Natural killer cell (primary cell): Measurements from ENCODE around the gene USP36. TPM values are rescaled to one million over a fixed set of nuclear protein-coding genes. Genes with fewer than 3 reads are reported as not detected.
A peak's percentile ranks its signal among the peaks of the same experiment; 100 is the strongest.

Experiments used
- ATAC-seq, 3 donors: fragments of 150-1000 bp in 2 of 3; fragments of 200-7000 bp in 1 of 3; cut with Tn5 transposase; 1 replicate in 1 of 3; 2 replicates in 2 of 3; pipeline ENCODE4 v1.10.0; 2021; ENCODE audit warnings: mild to moderate bottlenecking in 2 of 3, moderate library complexity in 2 of 3
- DNase-seq, 2 donors: peaks; one replicate each; pipeline versions ENCODE4 v3.0.0 to v3.0.0-alpha.2; 2013 to 2021; ENCODE audit warnings: mixed read lengths in 1 of 2
- H3K27ac ChIP-seq: one replicate; pipeline ENCODE4 v1.5.1; 2013; ENCODE audit warnings: mild to moderate bottlenecking, low read length
- H3K27me3 ChIP-seq: one replicate; pipeline ENCODE4 v1.6.1; 2013; ENCODE audit warnings: low read length; ENCODE audit not compliant: control insufficient read depth, insufficient read depth
- H3K36me3 ChIP-seq: one replicate; pipeline ENCODE4 v1.6.1; 2013; ENCODE audit warnings: low read length; ENCODE audit not compliant: control insufficient read depth, insufficient read depth
- H3K4me1 ChIP-seq: one replicate; pipeline ENCODE4 v1.6.1; 2013; ENCODE audit warnings: low read length; ENCODE audit not compliant: control insufficient read depth, insufficient read depth
- H3K4me3 ChIP-seq: one replicate; pipeline ENCODE4 v1.5.1; 2013; ENCODE audit warnings: low read length
- H3K9me3 ChIP-seq: one replicate; pipeline ENCODE4 v1.6.1; 2013; ENCODE audit warnings: low read length; ENCODE audit not compliant: control insufficient read depth, insufficient read depth
- H3K27ac Mint-ChIP-seq, 2 donors: one replicate each; pipeline ENCODE4 v1.8.0; 2022; ENCODE audit warnings: mild to moderate bottlenecking in 2 of 2, mixed read lengths in 2 of 2, moderate library complexity in 1 of 2
- H3K27me3 Mint-ChIP-seq, 2 donors: one replicate each; pipeline ENCODE4 v1.8.0; 2022; ENCODE audit warnings: low read depth in 2 of 2, mixed read lengths in 2 of 2
- H3K36me3 Mint-ChIP-seq: one replicate; pipeline ENCODE4 v1.8.0; 2022; ENCODE audit warnings: mixed read lengths
- H3K4me1 Mint-ChIP-seq, 2 donors: one replicate each; pipeline ENCODE4 v1.8.0; 2022; ENCODE audit warnings: mixed read lengths in 2 of 2
- H3K4me3 Mint-ChIP-seq: one replicate; pipeline ENCODE4 v1.8.0; 2022; ENCODE audit warnings: mild to moderate bottlenecking, moderate library complexity, mixed read lengths
- H3K9me3 Mint-ChIP-seq, 2 donors: one replicate each; pipeline ENCODE4 v1.8.0; 2022; ENCODE audit warnings: mixed read lengths in 2 of 2
- CTCF ChIP-seq: fragments of 200-600 bp; IDR thresholded peaks from one replicate; pipeline ENCODE4 v1.8.0; 2022; ENCODE audit warnings: antibody characterized with exemption
- WGBS: methylation state at CpG from one replicate; pipeline ENCODE4 v1.1.7; 2013; ENCODE audit warnings: missing lambda C conversion rate; ENCODE audit not compliant: insufficient coverage; 5-methylcytosine and 5-hydroxymethylcytosine counted together
- intact Hi-C: fragments of 100-400 bp; cut with micrococcal nuclease; formaldehyde crosslinking; loops from one replicate; pipeline ENCODE4 v1.14.2; 2022
- total RNA-seq, 4 donors: library from RNA; stranded (reverse); fragments of 120-200 nt in 1 of 4; gene quantifications; one replicate each; pipeline versions ENCODE4 v1.2.3 to v1.2.4, GENCODE V29; 2013 to 2022

The USP36 gene
- total RNA-seq, 3 donors from 2014 or later (not counting 1 experiment from before 2014, with no cell fraction given): 241 to 304 (median 270) TPM

- intact Hi-C loops: no loop called here
- Mint-ChIP-seq H3K4me1 (peaks cover 30 to 46% of the 10 kb centered on the region in 2 donors), H3K27ac (peak overlapping the region in 1 of 2 donors; percentile 86), H3K4me3 (peak overlapping the region; percentile 70), H3K27me3 (no peaks in the 10 kb centered on the region), H3K36me3 (no peaks in the 10 kb centered on the region), H3K9me3 (no peaks in the 10 kb centered on the region)
- H3K9me3 ChIP-seq: no peaks in the 10 kb centered on the region
- H3K36me3 ChIP-seq: no peaks in the 10 kb centered on the region
- no peak for TF ChIP-seq CTCF
- H3K4me3 ChIP-seq: no peak overlapping the region
- WGBS: 87% methylated on average over 8 of the region's 8 CpGs
- no peak for ATAC-seq
- H3K4me1 ChIP-seq: peaks cover 80% of the 10 kb centered on the region
- no peak for DNase-seq
- H3K27ac ChIP-seq: no peak overlapping the region
- no peaks in the 10 kb centered on the region for H3K27me3 ChIP-seq
These were observed 75.7 kb downstream of the USP36 start for GRCh38 chr17:78764871-78765270.

DNA sequence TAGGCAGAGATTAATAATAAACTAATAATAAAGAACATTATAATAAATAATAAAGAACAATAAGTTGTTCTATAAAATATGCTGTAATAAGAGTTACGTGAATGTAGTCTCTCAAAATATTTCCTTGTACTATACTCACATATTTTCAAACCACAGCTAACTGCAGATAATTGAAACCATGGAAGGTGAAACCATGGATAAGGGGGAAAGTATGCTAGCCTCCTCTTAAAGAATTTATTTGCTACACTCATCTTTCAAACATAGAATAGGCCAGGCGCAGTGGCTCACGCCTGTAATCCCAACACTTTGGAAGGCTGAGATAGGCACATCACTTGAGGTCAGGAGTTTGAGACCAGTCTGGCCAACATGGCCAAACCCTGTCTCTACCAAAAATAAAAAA lies 77.1 kb downstream of the USP36 start:
- ATAC-seq (no peak), DNase-seq (no peak)
- H3K27ac ChIP-seq: no peak overlapping the region
- no peaks in the 10 kb centered on the region for H3K36me3 ChIP-seq
- no peak for TF ChIP-seq CTCF
- Mint-ChIP-seq H3K9me3 (no peaks in the 10 kb centered on the region), H3K36me3 (no peaks in the 10 kb centered on the region), H3K4me3 (no peak overlapping the region), H3K4me1 (peaks cover 43 to 59% of the 10 kb centered on the region in 2 donors), H3K27ac (peak overlapping the region; percentile 35 to 86), H3K27me3 (no peaks in the 10 kb centered on the region)
- 86% methylated on average over 2 of the region's 3 CpGs for WGBS
- H3K9me3 ChIP-seq: no peaks in the 10 kb centered on the region
- H3K27me3 ChIP-seq: no peaks in the 10 kb centered on the region
- H3K4me3 ChIP-seq: no peak overlapping the region
- intact Hi-C loops: no loop called here
- peaks cover 80% of the 10 kb centered on the region for H3K4me1 ChIP-seq

DNA sequence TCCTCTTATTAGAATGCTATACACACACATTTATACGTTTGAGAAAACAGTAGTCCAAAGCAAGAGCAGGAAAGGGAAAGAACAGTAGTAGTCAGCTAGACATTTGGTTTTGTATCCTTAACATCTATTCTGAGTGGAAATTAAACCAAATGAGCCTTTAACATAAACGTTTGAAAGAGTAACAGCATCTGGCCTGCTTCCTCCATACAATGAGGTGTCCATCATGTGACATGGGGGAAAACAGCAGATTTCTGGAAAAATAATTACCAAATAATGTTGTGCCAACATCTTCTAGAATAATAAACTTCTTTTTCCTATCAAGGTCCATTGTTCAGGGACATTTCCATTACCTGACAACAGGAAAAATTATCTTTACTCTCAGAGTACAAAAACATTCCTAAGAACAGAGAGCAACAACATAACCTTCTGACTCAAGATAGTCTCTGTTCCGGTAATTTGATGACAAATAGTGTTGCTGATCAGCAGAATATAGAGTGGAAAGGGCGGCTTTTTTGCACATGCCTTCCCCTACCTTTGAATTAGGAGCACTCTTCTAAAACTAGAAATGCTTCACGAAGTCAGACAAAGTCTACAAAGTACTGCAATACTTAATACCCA lies 78.7 kb downstream of the USP36 start:
- Histone ChIP-seq H3K27me3 (no peaks in the 10 kb centered on the region), H3K9me3 (no peaks in the 10 kb centered on the region), H3K4me1 (peaks cover 81% of the 10 kb centered on the region), H3K27ac (peak overlapping the region; percentile 46), H3K4me3 (no peak overlapping the region), H3K36me3 (no peaks in the 10 kb centered on the region)
- H3K27me3 Mint-ChIP-seq: no peaks in the 10 kb centered on the region
- TF ChIP-seq CTCF: no peak
- ATAC-seq (no peak), DNase-seq (no peak)
- H3K36me3 Mint-ChIP-seq: no peaks in the 10 kb centered on the region
- intact Hi-C loops: no loop called here
- peak overlapping the region; percentile 82 to 86 for H3K27ac Mint-ChIP-seq
- peak overlapping the region; percentile 69 for H3K4me3 Mint-ChIP-seq
- H3K9me3 Mint-ChIP-seq: no peaks in the 10 kb centered on the region
- peaks cover 54 to 75% of the 10 kb centered on the region in 2 donors for H3K4me1 Mint-ChIP-seq
- 61% methylated on average over 4 of the region's 5 CpGs for WGBS

DNA sequence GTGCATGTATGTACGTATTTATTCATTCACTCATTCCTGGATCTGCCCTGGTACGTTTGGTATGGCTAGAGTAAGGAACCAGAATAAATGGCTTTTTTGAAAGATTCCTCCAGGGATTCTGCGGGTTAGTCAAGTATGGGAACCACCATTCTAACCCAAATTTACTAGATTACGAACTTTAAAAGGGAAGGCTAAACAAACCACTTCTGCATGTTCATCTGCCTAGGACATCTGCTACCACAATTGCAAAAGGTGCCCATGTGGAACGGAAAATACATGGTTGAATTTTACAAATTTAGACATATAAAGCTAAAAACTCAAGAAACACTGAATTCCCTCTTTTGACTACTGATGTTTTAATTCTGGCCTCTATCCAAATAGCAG lies 80.7 kb downstream of the USP36 start:
- Histone ChIP-seq H3K4me1 (peaks cover 85% of the 10 kb centered on the region), H3K27ac (peak overlapping the region; percentile 98), H3K27me3 (no peaks in the 10 kb centered on the region), H3K36me3 (no peaks in the 10 kb centered on the region), H3K4me3 (peak overlapping the region; percentile 2), H3K9me3 (no peaks in the 10 kb centered on the region)
- Mint-ChIP-seq H3K36me3 (no peaks in the 10 kb centered on the region), H3K9me3 (no peaks in the 10 kb centered on the region), H3K4me3 (peak overlapping the region; percentile 73), H3K27me3 (no peaks in the 10 kb centered on the region), H3K4me1 (peaks cover 61 to 83% of the 10 kb centered on the region in 2 donors), H3K27ac (peak overlapping the region; percentile 93 to 96)
- intact Hi-C loops: loop anchor here (2.0 kb wide), 1 partner anchor 15 kb away; no protein-coding TSS in a partner anchor
- no peak for DNase-seq
- no peak for TF ChIP-seq CTCF
- WGBS: 38% methylated on average over 4 of the region's 5 CpGs
- ATAC-seq: no peak
